ENCODE results near the gene GNB5.
"Not testable (repeated sequence)": the region's sequence is repeated elsewhere in the genome, so short reads cannot be mapped to it uniquely, and the experiment has no call there.

GNB5 gene

DNA sequence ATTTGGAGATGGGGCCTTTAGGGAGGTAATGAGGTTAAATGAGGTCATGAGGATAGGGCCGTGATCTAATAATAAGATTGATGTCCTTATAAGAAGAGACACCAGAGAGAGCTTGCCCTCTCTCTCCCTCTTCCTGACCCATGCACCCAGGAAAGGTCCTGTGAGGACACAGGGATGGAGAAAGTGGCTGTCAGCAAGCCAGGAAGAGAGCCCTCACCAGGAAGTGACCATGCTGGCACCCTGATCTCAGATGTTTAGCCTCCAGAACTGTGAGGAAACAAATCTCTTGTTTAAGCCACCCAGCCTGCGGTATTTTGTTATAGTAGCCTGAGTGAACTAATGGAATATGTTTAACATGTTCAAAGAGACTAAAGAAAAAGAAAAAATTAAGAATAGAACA, 15.3 kb upstream of the GNB5 start:
- no peak for DNase-seq

DNA sequence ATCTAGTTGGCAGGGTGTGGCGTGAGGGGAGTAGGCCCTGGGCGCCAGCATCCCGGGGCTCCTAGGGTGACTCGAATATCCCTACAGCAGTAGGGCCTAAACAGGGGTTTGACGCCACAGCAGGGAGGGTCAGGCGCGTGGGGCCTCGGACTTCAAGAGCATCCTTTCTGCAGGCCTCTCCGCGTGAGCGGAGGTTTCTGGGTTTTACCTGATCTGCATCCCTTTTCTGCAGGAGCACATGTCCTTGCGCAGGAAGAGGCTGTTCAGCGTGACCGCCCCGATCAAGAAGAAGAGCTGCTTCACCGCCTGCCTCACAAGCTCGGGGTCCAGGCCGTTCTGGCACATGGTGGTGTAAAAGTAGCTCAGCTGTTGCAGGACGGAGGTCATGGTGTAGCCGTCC, 13.5 kb upstream of the GNB5 start:
- no peak for DNase-seq

DNA sequence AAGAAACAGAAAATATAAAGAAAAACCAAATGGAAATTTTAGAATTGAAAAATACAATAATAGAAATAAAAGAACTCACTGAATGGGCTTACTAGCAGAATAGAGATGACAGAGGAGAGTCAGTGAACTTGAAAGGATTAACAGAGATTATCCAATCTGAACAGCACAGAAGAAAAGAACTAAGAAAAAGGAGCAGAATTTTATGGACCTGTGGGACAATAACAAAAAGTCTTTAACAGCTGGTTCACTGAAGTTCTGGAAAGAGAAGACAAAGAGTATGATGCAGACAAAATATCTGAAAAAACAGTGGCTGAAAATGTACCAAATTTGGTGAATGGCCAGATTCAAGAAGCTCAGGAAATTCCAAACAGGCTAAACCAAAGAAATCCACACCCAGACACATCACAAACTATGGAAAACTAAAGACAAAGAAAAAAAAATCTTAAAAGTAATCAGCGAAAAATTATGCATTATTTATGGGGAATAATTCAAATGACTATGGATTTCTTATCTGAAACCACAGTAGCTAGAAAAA, 9.7 kb upstream of the GNB5 start:
- no peak for DNase-seq

DNA sequence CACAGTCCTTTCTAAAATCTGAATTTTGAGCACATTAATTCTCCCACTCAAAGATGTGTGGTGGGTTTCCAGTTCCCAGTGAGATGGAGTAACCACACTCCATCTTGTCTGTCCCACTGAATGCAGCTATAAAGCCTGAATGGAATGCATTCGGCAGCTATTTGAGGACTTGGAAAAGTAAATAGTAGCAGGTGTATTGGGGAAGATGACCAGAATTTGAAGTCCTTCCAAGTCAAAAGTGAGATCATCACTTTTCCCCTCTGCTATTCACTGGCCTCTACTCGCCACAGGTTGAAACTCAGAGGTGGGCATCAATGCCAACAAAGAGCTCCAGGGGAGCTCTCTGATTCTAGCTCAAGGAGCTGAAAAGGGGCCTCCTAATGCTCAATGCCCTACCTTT, 8.1 kb upstream of the GNB5 start:
- DNase-seq = no peak

DNA sequence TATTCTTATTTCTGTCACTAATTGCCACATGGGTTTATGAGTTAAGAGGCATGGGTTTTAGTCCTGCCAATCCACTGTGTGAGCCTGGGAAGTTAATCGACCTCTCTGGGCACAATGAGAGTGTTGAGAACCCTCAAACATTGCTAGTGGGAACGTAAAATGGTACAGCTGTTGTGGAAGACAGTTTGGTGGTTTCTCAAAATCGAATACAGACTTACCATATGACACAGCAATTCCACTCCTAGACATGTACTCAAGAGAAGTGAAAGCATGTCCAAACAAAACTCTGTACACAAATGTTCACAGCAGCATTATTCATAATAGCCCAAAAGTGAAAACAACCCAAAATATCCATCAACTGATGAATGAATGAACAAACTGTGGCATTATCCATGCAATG, 5.7 kb upstream of the GNB5 start:
- DNase-seq = no peak

DNA sequence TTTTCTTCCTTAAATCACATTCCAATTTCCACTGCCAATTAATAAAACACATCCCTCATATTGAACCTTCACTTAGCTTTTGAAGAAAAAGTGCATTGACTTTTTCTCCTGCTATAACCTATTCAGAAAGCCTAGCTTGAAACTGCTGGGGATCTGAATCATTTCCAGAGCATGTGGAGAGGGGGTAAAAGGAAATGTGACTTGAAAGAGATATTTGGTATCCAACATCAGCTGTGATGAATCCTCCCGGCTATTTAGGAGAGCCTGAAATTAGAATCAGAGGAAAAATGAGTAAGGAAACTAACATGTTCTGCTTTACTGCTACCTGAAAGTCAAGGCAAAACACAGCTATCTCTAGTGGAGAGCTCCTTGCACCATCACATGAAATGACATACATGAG, 2.6 kb upstream of the GNB5 start:
- DNase-seq = no peak

DNA sequence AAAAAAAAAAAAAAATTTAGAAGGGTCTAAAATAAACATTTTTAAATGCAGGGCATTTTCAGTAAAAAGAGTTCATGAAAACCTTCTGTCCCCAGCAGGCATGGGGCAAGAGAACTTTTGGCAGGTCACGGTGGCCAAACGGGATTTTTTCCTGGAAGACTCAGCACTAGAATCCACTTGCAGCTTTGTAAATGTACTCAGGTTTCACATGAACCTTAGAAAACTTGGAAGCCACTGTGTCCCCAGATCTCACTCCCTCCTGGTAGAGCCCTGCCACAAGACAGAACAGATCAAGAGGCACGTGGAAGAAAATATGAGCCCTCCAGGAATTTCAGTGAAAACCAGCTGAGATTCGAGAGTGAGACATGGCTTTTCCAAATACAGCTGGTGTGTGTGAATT, 2.1 kb upstream of the GNB5 start:
- no peak for DNase-seq

DNA sequence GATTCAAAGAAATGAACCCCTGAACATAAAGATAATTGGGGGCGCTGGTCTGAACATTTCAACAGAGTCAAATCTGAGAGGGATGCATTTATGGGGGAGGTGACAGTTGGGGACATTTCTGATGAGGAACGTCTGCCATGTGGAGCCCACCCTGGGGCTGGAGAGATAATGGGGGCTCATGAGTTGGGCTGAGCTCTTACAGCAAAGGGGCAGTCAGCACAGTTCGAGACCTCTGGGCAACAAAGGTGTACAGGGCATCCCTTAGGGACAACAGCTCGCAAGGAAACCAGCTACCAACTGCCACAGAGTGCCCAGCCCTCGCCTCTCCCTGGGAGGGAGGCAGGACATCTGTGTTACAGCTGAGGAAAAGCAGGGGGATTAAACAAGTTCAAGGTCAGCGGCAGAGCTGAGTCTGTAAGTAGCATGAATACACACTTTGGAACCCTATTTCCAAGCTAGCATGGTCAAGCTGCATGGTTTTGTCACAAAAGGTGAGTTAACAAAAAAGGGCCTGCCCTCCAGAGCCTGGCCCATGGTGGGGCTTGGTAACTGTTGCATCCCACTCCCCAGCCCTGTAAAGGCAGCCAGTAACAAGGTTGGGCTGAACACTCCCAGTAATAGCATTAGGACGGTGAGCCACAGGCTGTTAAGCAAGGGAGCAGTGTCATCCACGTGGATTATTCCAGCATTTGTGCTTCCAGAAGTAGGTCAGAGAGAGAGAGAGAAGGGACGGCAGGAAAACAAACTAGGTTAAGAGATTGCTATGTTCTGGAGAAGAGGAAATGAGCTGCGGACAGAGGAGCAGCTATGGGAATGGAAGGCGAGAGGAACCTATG, 4.3 kb downstream of the GNB5 start:
- DNase-seq = no peak

DNA sequence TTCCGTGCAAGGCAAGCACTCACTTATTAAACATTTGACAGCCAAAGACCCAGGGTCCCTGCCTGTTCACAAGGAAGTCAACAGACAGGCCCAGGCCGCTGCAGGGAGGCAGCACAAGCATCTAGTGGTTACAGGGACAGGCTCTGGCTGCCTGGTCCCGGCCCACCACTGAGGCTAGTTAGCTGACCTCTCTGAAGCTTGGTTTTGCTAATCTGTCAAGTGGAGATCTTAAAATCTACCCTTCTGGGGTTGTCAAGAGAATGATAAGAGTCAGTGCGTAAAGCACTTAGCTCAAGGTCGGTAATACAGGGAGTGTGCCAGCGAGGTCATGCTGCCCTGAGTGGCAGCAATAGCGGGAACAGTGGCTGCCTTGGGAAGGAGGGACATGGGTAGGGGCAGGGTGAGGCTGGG, 6.0 kb downstream of the GNB5 start:
- DNase-seq = no peak

DNA sequence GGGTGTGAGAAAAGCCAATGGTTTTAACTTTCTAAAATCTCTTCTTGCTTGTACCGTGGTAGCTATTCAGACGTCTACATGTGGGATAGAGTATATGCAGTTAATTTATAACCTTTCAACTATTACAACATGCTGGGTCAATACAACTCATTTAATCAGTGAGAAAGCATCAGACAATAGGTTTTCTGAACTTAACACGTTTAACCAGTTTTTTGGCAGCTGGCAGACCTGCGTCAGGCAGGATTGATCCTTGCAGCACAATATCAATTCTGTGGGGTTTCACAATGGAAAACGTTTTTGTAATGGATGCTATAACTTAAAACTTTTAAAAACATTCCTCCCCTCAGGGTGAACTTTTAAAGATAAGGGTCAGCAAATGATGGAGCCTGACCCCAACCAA, 6.5 kb downstream of the GNB5 start:
- DNase-seq = no peak

DNA sequence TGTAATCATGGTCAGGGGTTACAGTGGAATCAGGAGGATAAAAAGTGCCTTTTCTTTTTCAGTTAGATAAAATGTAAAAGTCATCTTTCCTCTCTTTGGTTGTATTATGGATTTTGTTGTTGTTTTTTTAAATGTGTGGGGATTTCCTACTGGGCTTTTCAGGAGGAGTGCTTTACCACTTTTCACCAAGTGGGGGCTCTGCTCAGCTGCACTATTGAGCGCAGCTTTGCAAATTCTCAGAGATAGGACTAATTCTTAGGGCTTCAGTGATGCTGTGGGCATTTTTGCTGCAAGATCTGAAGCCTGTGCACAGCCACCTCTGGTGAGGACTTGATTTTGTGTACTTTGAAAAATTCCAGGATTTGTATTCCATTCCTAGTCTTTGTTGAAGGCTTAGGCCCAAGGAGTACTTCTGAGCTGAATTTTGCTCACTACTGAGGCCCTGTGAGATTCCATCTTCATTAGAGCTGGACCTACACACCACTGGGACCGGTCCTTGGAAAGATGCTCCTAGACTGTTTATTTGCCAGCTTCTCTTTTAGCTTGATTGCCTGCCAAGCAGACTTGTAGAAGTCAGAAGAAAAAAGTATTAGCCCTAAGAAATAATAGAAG, 7.5 kb downstream of the GNB5 start:
- DNase-seq = no peak

DNA sequence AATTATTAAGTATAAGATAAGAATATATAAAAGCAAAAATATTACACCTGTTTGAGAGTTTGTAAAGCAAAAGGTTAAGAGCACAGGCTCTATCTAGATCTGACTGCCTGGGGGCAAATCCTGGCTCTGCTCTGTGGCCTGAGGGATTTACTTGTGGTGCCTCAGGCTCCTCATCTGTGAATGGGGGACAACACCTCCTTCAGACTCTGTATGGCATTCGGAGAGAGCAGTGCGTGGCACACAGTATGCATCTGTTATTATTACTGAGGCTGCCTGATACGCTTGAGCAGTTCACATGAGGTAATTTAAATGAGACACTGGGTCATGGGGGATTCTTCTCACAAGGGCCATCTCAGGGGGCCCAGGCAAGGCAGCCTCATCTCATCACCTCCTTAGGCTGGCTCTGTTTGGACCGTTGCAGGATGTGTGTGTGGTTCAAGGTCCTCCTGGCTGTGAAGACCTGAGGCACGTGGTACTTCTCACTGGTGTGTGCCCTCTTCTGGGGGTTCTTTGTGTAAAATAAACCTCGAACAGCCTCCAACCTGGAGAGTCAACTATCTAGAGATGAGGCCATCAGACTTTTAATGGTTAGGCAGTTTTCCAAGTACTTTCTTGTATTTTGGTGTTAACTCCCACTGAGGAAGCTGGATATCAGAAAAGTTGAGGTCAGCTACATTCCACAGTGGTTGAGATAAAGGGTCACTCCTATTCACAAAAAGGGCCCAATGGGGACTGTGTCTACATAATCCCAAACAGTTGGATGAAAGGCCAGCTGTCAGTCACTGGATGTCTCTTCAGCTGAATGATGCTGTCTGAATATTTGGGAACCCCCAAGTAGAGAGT, 9.0 kb downstream of the GNB5 start:
- peak; percentile 24 for DNase-seq

DNA sequence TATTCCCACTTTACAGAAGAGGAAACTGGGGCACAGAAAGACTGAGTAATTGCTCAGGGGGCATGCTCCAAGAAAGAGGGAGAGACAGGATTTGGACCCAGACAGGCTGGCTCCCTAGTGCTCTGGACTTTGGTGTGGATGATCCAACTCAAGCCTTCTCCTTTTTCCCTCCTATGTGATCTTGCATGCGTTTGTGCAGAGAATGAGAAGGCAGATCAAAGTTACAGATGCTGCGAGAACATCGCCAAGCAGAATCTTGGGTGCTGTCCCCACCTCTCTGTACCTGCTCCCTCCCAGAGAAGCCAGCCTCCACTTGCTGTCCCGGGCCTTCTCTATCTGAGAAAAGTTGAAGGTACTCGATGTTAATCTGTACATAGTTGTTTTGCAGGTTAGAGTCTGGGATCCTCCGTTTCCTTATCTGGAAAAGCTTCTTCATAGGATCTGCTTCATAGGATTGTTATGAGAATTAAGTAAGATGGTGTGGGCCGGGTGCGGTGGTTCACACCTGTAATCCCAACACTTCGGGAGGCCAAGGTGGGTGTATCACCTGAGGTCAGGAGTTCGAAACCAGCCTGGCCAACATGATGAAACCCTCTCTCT, 10.2 kb downstream of the GNB5 start:
- no peak for DNase-seq

DNA sequence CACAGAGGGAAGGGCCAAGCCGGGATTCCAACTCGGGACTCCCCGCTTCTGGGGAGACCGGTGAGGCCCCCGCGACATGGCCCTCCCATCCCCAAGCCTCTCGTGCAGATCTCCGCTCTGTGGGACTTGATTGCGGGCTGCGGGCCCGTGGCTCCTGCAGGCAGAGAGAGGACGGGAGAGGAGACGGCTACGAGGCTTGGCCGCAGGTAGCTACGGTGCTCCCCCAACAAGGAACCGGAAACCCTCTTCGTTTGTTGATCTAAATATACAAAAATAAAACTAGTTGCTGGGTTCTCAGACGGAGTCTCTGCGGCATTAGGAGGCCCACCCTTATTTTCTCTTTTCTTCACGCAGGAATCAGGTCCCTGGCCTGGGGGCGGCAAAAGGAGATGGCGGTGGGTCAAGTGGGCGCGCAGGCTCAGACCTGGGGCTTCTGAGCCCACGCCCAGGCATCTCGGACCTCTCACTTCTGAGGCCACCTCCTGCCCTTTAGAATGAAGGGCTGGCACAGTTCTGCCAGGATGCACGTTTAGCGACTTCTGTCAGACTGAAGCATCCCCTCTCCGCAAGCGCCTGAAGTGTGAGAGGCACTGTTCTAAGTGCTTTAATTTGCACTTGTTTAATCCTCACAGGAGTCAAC, 10.9 kb downstream of the GNB5 start:
- DNase-seq = peak; percentile 70

DNA sequence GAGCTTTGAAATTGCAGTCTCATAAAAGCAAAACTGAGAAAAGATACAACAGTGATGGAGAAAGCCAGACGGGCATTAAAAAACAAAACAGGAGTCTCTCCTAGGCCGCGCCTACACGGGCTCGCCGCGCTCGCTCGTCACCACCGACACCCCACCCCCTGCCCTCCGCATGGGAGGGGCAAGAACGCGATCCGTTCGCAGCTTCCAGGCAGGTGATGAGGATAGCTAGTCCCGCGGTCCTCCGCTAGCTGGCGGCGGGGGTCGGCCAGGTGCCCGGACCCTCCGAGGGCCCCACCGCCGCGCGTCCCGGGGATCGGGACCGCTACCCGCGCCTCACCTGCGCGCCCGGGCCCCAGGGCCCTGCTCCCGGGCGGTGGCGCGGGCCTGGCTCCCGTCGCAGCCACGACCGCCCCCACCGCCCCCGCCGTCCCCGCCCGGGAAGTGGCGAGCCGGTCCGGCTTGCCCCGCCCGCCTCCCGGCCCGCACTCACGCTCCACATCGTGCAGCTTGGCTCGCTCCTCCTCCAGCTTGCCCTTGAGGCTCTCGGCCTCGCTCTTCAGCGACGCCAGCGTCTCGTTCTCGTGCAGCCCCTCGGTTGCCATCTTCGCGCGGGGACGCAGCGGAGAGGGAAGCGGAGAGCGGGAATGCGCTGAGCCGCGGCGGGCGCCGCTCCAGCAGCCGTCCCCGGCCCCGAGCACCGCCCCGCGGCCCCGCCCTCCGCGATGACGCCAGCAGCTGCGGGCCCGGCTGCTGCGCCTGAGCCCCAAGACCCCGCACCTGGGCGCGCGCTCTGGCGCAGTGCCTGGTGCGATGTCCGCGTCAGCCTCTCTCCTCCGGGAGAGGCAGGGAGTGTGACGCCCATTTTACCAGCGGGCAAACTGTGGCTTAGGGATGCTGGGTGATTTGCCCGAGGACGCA, 11.7 kb downstream of the GNB5 start:
- DNase-seq = peak; percentile 90

DNA sequence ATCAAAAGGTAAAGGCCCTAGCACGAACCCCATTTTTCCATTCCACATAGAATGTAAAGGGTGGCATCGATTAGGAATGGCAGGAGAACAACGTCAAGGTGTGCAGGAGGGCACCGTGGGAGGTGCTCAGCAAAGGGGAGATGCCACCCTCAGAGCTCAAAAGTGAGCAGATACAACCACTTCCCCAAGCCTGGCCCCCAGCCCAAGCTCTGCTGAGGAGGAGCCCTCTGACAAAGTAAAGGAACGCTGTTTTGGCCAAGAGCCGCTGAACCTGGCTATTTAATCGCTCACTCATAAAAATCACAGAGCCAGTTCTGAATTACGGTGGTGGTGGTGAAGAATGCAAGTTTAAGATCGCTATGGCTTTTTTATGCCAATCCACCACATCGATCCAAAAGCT, 12.4 kb downstream of the GNB5 start:
- DNase-seq = no peak

DNA sequence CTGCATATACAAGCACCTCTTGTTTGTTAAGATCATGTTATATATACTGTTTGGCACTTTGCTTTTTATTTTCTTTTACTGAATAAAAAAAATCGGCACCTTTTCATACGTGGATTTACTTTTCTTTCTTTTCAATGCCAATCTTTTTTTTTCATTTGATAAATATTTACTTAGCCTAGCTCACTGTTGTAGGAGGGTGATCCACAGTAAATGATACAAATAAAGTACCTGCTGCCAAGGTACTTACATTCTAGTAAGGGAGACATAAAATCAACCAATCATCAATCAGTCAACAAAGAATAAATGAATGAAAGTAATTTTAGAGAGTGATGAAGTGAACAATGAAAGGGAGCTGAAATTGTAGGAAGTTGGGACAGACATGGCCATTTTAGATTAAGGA, 18.3 kb downstream of the GNB5 start:
- DNase-seq = no peak

DNA sequence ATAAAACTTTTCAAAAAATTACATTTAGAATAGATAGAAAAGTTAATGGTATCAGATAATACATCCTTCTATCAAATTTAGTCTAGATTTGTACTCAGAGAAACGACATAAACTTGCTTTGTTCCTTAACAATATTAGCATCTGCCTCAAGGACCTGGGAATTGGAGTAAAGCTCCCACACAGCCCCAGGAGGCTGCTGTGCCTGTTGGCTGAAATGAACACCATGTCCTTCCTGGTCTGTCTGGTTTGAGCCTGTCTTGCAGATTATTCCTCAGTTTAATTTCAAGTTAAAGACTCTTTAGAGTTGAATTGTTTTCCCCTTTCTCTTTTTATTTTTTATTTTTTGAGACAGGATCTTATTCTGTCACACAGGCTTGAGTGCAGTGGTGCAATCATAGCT, 19.4 kb downstream of the GNB5 start:
- DNase-seq = no peak

DNA sequence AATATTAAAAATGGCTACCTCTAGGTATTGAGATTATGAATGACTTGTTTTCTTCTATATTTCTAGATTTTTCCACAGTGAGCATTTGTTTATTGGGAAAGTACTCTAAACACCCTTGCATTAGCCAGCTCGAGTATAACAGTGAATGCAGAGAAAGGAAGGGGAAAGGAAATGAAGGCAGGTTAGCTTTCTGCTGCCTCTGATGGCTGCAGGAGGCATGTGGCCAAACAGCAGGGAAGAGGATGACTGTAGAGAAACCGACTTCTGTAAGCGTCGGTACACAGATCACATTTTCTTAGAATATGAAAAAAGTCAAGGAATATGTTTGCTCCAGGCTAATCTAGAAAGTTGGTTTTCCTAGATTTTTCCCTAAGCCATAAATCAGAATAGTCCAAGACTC, 19.8 kb downstream of the GNB5 start:
- DNase-seq = no peak

DNA sequence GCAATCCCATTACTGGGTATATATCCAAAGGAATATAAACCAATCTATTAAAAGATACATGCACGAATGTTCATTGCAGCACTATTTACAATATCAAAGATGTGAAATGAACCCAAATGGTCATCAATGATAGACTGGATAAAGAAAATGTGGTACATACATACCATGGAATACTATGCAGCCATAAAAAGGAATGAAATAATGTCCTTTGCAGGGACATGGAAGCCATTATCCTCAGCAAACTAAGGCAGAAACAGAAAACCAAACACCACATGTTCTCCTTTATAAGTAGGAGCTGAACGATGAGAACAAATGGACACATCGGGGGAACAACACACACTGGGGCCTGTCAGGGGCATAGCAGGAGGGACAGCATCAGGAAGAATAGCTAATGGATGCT, 21.0 kb downstream of the GNB5 start:
- not testable (repeated sequence) for DNase-seq

DNA sequence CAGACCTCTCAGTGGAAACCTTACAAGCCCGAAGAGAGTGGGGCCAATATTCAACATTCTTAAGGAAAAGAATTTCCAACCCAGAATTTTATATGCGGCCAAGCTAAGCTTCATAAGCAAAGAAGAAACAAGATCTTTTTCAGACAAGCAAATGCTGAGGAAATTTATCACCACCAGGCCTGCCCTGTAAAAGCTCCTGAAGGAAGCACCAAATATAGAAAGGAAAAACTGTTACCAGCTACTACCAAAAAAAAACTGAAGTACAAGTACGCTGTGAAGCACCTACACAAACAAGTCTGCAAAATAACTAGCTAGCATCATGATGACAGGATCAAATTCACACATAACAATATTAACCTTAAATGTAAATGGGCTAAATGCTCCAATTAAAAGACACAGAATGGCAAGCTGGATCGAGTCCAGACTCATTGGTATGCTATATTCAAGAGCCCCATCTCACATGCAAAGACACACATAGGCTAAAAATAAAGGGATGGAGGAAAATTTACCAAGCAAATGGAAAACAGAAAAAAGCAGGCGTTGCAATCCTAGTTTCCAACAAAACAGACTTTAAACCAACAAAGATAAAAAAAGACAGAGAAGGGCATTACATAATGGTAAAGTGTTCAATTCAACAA, 25.6 kb downstream of the GNB5 start:
- DNase-seq = not testable (repeated sequence)

Measured in CD4-positive, alpha-beta T cell treated with Interleukin-15 for 1 hour (primary cell).